Activated CD4-positive, alpha-beta T cell treated with anti-CD3 and anti-CD28 coated beads, Interleukin-2, amount 50 U/mL, for 1 hour (primary cell): Measurements from ENCODE around the gene CHFR.
"Not testable (repeated sequence)": the region's sequence is repeated elsewhere in the genome, so short reads cannot be mapped to it uniquely, and the experiment has no call there.

ENCODE experiments used
- DNase-seq: peaks from one replicate; pipeline ENCODE4 v3.0.0-alpha.2; 2020

The CHFR gene

GRCh38 chr12:132839558-132840235 is 47.7 kb downstream of the CHFR start:
- no peak for DNase-seq

GRCh38 chr12:132838410-132839080 is 48.9 kb downstream of the CHFR start:
- no peak for DNase-seq

- no peak for DNase-seq
Observed at GRCh38 chr12:132837693-132838409, 49.6 kb downstream of the CHFR start.

GRCh38 chr12:132836795-132837331 is 50.5 kb downstream of the CHFR start:
- no peak for DNase-seq

GRCh38 chr12:132836230-132836629 is 51.2 kb downstream of the CHFR start:
- DNase-seq: not testable (repeated sequence)

GRCh38 chr12:132835076-132836025 is 52.1 kb downstream of the CHFR start:
- DNase-seq: no peak

GRCh38 chr12:132834181-132834711 is 53.2 kb downstream of the CHFR start:
- no peak for DNase-seq

GRCh38 chr12:132833341-132833740 is 54.1 kb downstream of the CHFR start:
- no peak for DNase-seq

- no peak for DNase-seq
Observed at GRCh38 chr12:132831771-132832170, 55.6 kb downstream of the CHFR start.

GRCh38 chr12:132828706-132829534 is 58.5 kb downstream of the CHFR start, which contains the start of gene GOLGA3:
GOLGA3 (minus strand) TSS chr12:132828869; CDS start chr12:132822128, 6,741 bp downstream.
- DNase-seq: peak; percentile 95

GRCh38 chr12:132827763-132828703 is 59.4 kb downstream of the CHFR start:
- DNase-seq: no peak

GRCh38 chr12:132825861-132826260 is 61.5 kb downstream of the CHFR start:
- DNase-seq: no peak

GRCh38 chr12:132825089-132825488 is 62.3 kb downstream of the CHFR start:
- DNase-seq: no peak

- DNase-seq: no peak
Observed at GRCh38 chr12:132824053-132824452, 63.4 kb downstream of the CHFR start.

- no peak for DNase-seq
Observed at GRCh38 chr12:132818562-132818961, 68.8 kb downstream of the CHFR start.

- no peak for DNase-seq
Observed at GRCh38 chr12:132814232-132814631, 73.2 kb downstream of the CHFR start.

- no peak for DNase-seq
Observed at GRCh38 chr12:132813443-132813842, 74.0 kb downstream of the CHFR start.

- DNase-seq: no peak
Observed at GRCh38 chr12:132812631-132813305, 74.6 kb downstream of the CHFR start.

GRCh38 chr12:132809391-132809790 is 78.0 kb downstream of the CHFR start:
- DNase-seq: peak; percentile 18
